Activated T-cell treated with anti-CD3 and anti-CD28 coated beads for 48 hours (primary cell): ENCODE results near the gene CTDSP2.
"Not testable (repeated sequence)": the region's sequence is repeated elsewhere in the genome, so short reads cannot be mapped to it uniquely, and the experiment has no call there.

Experiments used
- DNase-seq: peaks from one replicate; pipeline ENCODE4 v3.0.0-alpha.2; 2020; ENCODE audit warnings: low read depth

Gene CTDSP2

GRCh38 chr12:57781801-57782200 lies 64.7 kb downstream of the CTDSP2 start:
- DNase-seq = no peak

- no peak for DNase-seq
Observed at GRCh38 chr12:57781244-57781643, 65.3 kb downstream of the CTDSP2 start.

GRCh38 chr12:57780284-57780897 lies 66.1 kb downstream of the CTDSP2 start:
- DNase-seq = no peak

GRCh38 chr12:57779736-57780135 lies 66.8 kb downstream of the CTDSP2 start:
- DNase-seq = no peak

- DNase-seq = no peak
Observed at GRCh38 chr12:57777911-57778310, 68.6 kb downstream of the CTDSP2 start.

GRCh38 chr12:57777367-57777766 lies 69.2 kb downstream of the CTDSP2 start:
- DNase-seq = no peak

- no peak for DNase-seq
Observed at GRCh38 chr12:57776247-57776587, 70.3 kb downstream of the CTDSP2 start.

- no peak for DNase-seq
Observed at GRCh38 chr12:57775563-57776246, 70.8 kb downstream of the CTDSP2 start.

GRCh38 chr12:57775044-57775443 lies 71.5 kb downstream of the CTDSP2 start:
- DNase-seq = no peak

- not testable (repeated sequence) for DNase-seq
Observed at GRCh38 chr12:57774634-57775033, 71.9 kb downstream of the CTDSP2 start.

- no peak for DNase-seq
Observed at GRCh38 chr12:57772429-57773322, 73.9 kb downstream of the CTDSP2 start, which contains the start of gene EEF1AKMT3. Gene EEF1AKMT3, plus strand, starts transcription at chr12:57772614. Its CDS starts 111 bp downstream, at chr12:57772725.

- DNase-seq = peak; percentile 91
Observed at GRCh38 chr12:57771873-57772428, 74.6 kb downstream of the CTDSP2 start, which contains the start of gene METTL1. Gene METTL1, minus strand, starts transcription at chr12:57772105. Its CDS starts 22 bp downstream, at chr12:57772083.

GRCh38 chr12:57771236-57771872 lies 75.2 kb downstream of the CTDSP2 start:
- peak; percentile 82 for DNase-seq

- no peak for DNase-seq
Observed at GRCh38 chr12:57770734-57771133, 75.8 kb downstream of the CTDSP2 start.
